Measurements from ENCODE around the gene FMN1. TPM values are rescaled to one million over a fixed set of nuclear protein-coding genes. Genes with fewer than 3 reads are reported as not detected.

Gene FMN1
- total RNA-seq, 1 experiment from 2014 or later = 0.37 TPM

- ChIA-PET POLR2A (ENCODE audit: low non-redundant PET) (no interaction called here), CTCF (no interaction called here)
- no peak overlapping the region for H3K27ac ChIP-seq (ENCODE audit: low read depth, low read length, poor library complexity, severe bottlenecking)
- no peaks in the 10 kb centered on the region for H3K4me1 ChIP-seq (ENCODE audit: insufficient read depth, low read length, poor library complexity, severe bottlenecking)
- no peaks in the 10 kb centered on the region for H3K36me3 ChIP-seq (ENCODE audit: insufficient read depth, low read length, poor library complexity, severe bottlenecking)
- intact Hi-C loops (cut with micrococcal nuclease; ENCODE audit: unreplicated experiment) = no loop called here
- H3K4me3 ChIP-seq (ENCODE audit: low read depth, low read length, poor library complexity, severe bottlenecking) = no peak overlapping the region
- no peaks in the 10 kb centered on the region for H3K27me3 ChIP-seq (replicated peaks; ENCODE audit: insufficient read depth, low read depth, low read length, poor library complexity)
- DNase-seq (ENCODE audit: low spot score) = no peak
- TF ChIP-seq CTCF (conservative IDR thresholded peaks at IDR 0.05; ENCODE audit: low read depth, low read length) = no peak
- BruUV-seq (replicated peaks) = no TSS peak
- H3K9me3 ChIP-seq (ENCODE audit: low read depth, low read length, poor library complexity, severe bottlenecking) = no peaks in the 10 kb centered on the region
Observed at GRCh38 chr15:33159726-33160453, 34.6 kb downstream of the FMN1 start.

- DNase-seq (ENCODE audit: low spot score) = no peak
- H3K27ac ChIP-seq (ENCODE audit: low read depth, low read length, poor library complexity, severe bottlenecking) = no peak overlapping the region
- POLR2A ChIA-PET (ENCODE audit: low non-redundant PET) = no interaction called here
- no peaks in the 10 kb centered on the region for H3K4me1 ChIP-seq (ENCODE audit: insufficient read depth, low read length, poor library complexity, severe bottlenecking)
- CTCF ChIA-PET = no interaction called here
- no peaks in the 10 kb centered on the region for H3K36me3 ChIP-seq (ENCODE audit: insufficient read depth, low read length, poor library complexity, severe bottlenecking)
- no TSS peak for BruUV-seq (replicated peaks)
- intact Hi-C loops (cut with micrococcal nuclease; ENCODE audit: unreplicated experiment) = no loop called here
- H3K4me3 ChIP-seq (ENCODE audit: low read depth, low read length, poor library complexity, severe bottlenecking) = no peak overlapping the region
- H3K9me3 ChIP-seq (ENCODE audit: low read depth, low read length, poor library complexity, severe bottlenecking) = no peaks in the 10 kb centered on the region
- no peak for TF ChIP-seq CTCF (conservative IDR thresholded peaks at IDR 0.05; ENCODE audit: low read depth, low read length)
- no peak for TF ChIP-seq EZH2 (IDR thresholded peaks at IDR 0.05; ENCODE audit: borderline replicate concordance, low read depth, low read length, poor library complexity, severe bottlenecking)
- no peaks in the 10 kb centered on the region for H3K27me3 ChIP-seq (replicated peaks; ENCODE audit: insufficient read depth, low read depth, low read length, poor library complexity)
Observed at GRCh38 chr15:33158366-33158765, 36.1 kb downstream of the FMN1 start.

- Histone ChIP-seq H3K27ac (ENCODE audit: low read depth, low read length, poor library complexity, severe bottlenecking) (no peak overlapping the region), H3K4me1 (ENCODE audit: insufficient read depth, low read length, poor library complexity, severe bottlenecking) (no peaks in the 10 kb centered on the region), H3K9me3 (ENCODE audit: low read depth, low read length, poor library complexity, severe bottlenecking) (no peaks in the 10 kb centered on the region), H3K27me3 (replicated peaks; ENCODE audit: insufficient read depth, low read depth, low read length, poor library complexity) (no peaks in the 10 kb centered on the region), H3K4me3 (ENCODE audit: low read depth, low read length, poor library complexity, severe bottlenecking) (no peak overlapping the region), H3K36me3 (ENCODE audit: insufficient read depth, low read length, poor library complexity, severe bottlenecking) (no peaks in the 10 kb centered on the region)
- ChIA-PET POLR2A (ENCODE audit: low non-redundant PET) (no interaction called here), CTCF (no interaction called here)
- intact Hi-C loops (cut with micrococcal nuclease; ENCODE audit: unreplicated experiment) = no loop called here
- TF ChIP-seq EZH2 (IDR thresholded peaks at IDR 0.05; ENCODE audit: borderline replicate concordance, low read depth, low read length, poor library complexity, severe bottlenecking) = no peak
- TF ChIP-seq CTCF (conservative IDR thresholded peaks at IDR 0.05; ENCODE audit: low read depth, low read length) = no peak
- no peak for DNase-seq (ENCODE audit: low spot score)
- no TSS peak for BruUV-seq (replicated peaks)
Observed at GRCh38 chr15:33157371-33158037, 37.0 kb downstream of the FMN1 start.

All from A673 (cell line).